Neural cell (in vitro differentiated cells): ENCODE data around the gene SYNGR4.

Experiments used
- EZH2 ChIP-seq: fragments of 200-600, 300-800 bp; shearing (Covaris generic), sonication (generic); IDR thresholded peaks from 2 replicates; pipeline ENCODE4 v1.6.1; 2014; ENCODE audit warnings: antibody characterized with exemption, low read length, borderline replicate concordance, mild to moderate bottlenecking; ENCODE audit not compliant: insufficient read depth, poor library complexity, severe bottlenecking
- MXI1 ChIP-seq: fragments of 450-650 bp; conservative IDR thresholded peaks from 2 replicates; pipeline ENCODE4 v1.6.1; 2014; ENCODE audit warnings: antibody characterized with exemption, mild to moderate bottlenecking; ENCODE audit not compliant: poor library complexity, severe bottlenecking
- REST ChIP-seq: IDR thresholded peaks from 2 replicates; pipeline ENCODE4 v1.6.1; 2012; ENCODE audit warnings: borderline replicate concordance
- SMC3 ChIP-seq: fragments of 450-650 bp; conservative IDR thresholded peaks from 2 replicates; pipeline ENCODE4 v1.6.1; 2014; ENCODE audit warnings: antibody characterized with exemption, mild to moderate bottlenecking, moderate library complexity; ENCODE audit not compliant: poor library complexity
- TF ChIP-seq, protein P1 (sequence below): fragments of 450-650 bp; IDR thresholded peaks from 2 replicates; pipeline ENCODE4 v1.5.1; 2014; ENCODE audit warnings: antibody characterized with exemption, mild to moderate bottlenecking, moderate library complexity; ENCODE audit not compliant: poor library complexity, severe bottlenecking

DNA sequence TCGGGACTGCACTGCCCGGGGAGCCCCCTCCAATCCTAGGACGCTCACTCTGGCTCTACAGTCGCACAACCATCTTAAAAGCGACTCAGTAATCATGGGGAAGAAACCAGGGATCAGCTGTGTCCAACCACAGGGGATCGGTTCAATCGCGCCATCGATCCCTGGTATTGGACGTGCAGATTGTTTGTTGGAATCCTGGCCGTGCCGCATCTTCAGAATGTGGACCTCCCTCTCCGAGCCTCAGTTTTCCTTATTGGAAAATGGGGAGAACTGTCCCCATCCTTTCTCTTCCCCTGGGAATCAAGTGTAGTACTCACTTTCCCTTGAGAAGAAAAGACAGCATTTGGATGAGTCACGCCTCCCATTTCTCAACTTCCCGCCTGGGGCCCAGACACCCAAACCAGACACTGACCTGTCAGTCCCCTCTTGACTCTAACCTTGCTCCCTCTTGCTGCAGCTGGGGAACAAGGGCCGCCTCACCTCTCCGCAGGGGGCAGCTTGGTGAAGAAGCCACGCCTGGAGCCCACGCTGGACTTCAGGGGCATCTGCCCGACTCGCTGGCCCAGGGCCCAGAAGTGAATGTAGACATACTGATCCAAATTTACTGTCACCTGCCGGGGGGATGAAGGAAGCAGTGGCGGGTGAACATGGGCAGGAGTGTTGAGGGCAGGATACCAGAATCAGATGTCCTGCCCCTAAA lies 21.2 kb upstream of the SYNGR4 start:
- TF ChIP-seq, protein P1, sequence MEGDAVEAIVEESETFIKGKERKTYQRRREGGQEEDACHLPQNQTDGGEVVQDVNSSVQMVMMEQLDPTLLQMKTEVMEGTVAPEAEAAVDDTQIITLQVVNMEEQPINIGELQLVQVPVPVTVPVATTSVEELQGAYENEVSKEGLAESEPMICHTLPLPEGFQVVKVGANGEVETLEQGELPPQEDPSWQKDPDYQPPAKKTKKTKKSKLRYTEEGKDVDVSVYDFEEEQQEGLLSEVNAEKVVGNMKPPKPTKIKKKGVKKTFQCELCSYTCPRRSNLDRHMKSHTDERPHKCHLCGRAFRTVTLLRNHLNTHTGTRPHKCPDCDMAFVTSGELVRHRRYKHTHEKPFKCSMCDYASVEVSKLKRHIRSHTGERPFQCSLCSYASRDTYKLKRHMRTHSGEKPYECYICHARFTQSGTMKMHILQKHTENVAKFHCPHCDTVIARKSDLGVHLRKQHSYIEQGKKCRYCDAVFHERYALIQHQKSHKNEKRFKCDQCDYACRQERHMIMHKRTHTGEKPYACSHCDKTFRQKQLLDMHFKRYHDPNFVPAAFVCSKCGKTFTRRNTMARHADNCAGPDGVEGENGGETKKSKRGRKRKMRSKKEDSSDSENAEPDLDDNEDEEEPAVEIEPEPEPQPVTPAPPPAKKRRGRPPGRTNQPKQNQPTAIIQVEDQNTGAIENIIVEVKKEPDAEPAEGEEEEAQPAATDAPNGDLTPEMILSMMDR = no peak
- TF ChIP-seq MXI1 (no peak), EZH2 (no peak), REST (no peak), SMC3 (no peak)
